HG03175 (cell line): ENCODE measurements around the gene SGMS1.
"Not testable (repeated sequence)": the region's sequence is repeated elsewhere in the genome, so short reads cannot be mapped to it uniquely, and the experiment has no call there.

ENCODE experiments used
- ATAC-seq: cut with Tn5 transposase; IDR thresholded peaks from one replicate; pipeline ENCODE4 v1.9.1; 2021; ENCODE audit warnings: mild to moderate bottlenecking, moderate library complexity; ENCODE audit not compliant: unreplicated experiment

SGMS1 gene

GRCh38 chr10:50387732-50388073 lies 236.1 kb downstream of the SGMS1 start:
- peak; percentile 71 for ATAC-seq

GRCh38 chr10:50387007-50387731 lies 236.6 kb downstream of the SGMS1 start:
- ATAC-seq: no peak

- no peak for ATAC-seq
These were observed 238.1 kb downstream of the SGMS1 start for GRCh38 chr10:50385624-50386023.

- no peak for ATAC-seq
These were observed 238.9 kb downstream of the SGMS1 start for GRCh38 chr10:50384898-50385297.

- ATAC-seq: no peak
These were observed 239.5 kb downstream of the SGMS1 start for GRCh38 chr10:50384238-50384637.

- ATAC-seq: no peak
These were observed 241.2 kb downstream of the SGMS1 start for GRCh38 chr10:50382576-50383023.

- ATAC-seq: no peak
These were observed 242.1 kb downstream of the SGMS1 start for GRCh38 chr10:50381642-50382041.

GRCh38 chr10:50379616-50380015 lies 244.1 kb downstream of the SGMS1 start:
- no peak for ATAC-seq

GRCh38 chr10:50375745-50376144 lies 248.0 kb downstream of the SGMS1 start:
- no peak for ATAC-seq

- peak; percentile 45 for ATAC-seq
These were observed 248.7 kb downstream of the SGMS1 start for GRCh38 chr10:50375051-50375452.

- ATAC-seq: no peak
These were observed 249.8 kb downstream of the SGMS1 start for GRCh38 chr10:50373821-50374501.

GRCh38 chr10:50369931-50370330 lies 253.8 kb downstream of the SGMS1 start:
- no peak for ATAC-seq

GRCh38 chr10:50367732-50368131 lies 256.0 kb downstream of the SGMS1 start:
- ATAC-seq: no peak

- ATAC-seq: not testable (repeated sequence)
These were observed 257.3 kb downstream of the SGMS1 start for GRCh38 chr10:50366421-50366820.

GRCh38 chr10:50364730-50365129 lies 259.0 kb downstream of the SGMS1 start:
- not testable (repeated sequence) for ATAC-seq

- ATAC-seq: peak; percentile 92
These were observed 261.1 kb downstream of the SGMS1 start for GRCh38 chr10:50362547-50363125.

- ATAC-seq: no peak
These were observed 261.8 kb downstream of the SGMS1 start for GRCh38 chr10:50361946-50362345.

GRCh38 chr10:50360077-50360850 lies 263.5 kb downstream of the SGMS1 start:
- ATAC-seq: no peak

- no peak for ATAC-seq
These were observed 264.6 kb downstream of the SGMS1 start for GRCh38 chr10:50358925-50359687.

GRCh38 chr10:50358411-50358810 lies 265.3 kb downstream of the SGMS1 start:
- ATAC-seq: no peak

GRCh38 chr10:50356481-50356832 lies 267.3 kb downstream of the SGMS1 start:
- not testable (repeated sequence) for ATAC-seq
